Measurements from ENCODE around the gene GRIK3. TPM values are rescaled to one million over a fixed set of nuclear protein-coding genes. Genes with fewer than 3 reads are reported as not detected.

The GRIK3 gene
- total and polyA plus RNA-seq, 12 donors: 0.09 to 3.1 (median 0.69) TPM

- no peak for TF ChIP-seq POLR2A (IDR thresholded peaks at IDR 0.05)
- no peak for TF ChIP-seq CTCF (IDR thresholded peaks at IDR 0.05)
- H3K9me3 ChIP-seq (replicated peaks in 1 of 3): no peaks in the 10 kb centered on the region
- H3K27ac ChIP-seq: no peak overlapping the region
- no peaks in the 10 kb centered on the region for H3K36me3 ChIP-seq (replicated peaks in 1 of 2)
- WGBS, 4 donors: 61 to 87% (median 80%) methylated on average over 5 to 7 of the region's 7 CpGs
- no peak for DNase-seq
- H3K27me3 ChIP-seq: no peaks in the 10 kb centered on the region
- intact Hi-C loops (cut with DNase I): no loop called here
- no peaks in the 10 kb centered on the region for H3K4me1 ChIP-seq (replicated peaks in 1 of 2)
- no peak overlapping the region for H3K4me3 ChIP-seq
Measured at GRCh38 chr1:37051346-37051745, 17.0 kb upstream of the GRIK3 start.

- H3K9me3 ChIP-seq (replicated peaks in 1 of 3): no peaks in the 10 kb centered on the region
- no peak for DNase-seq
- 82 to 92% (median 86%) methylated on average over 18 to 19 of the region's 19 CpGs for WGBS, 4 donors
- H3K27ac ChIP-seq: no peak overlapping the region
- H3K4me3 ChIP-seq: no peak overlapping the region
- H3K27me3 ChIP-seq: peaks cover 5% of the 10 kb centered on the region
- intact Hi-C loops (cut with DNase I): no loop called here
- TF ChIP-seq POLR2A (IDR thresholded peaks at IDR 0.05) (no peak), CTCF (IDR thresholded peaks at IDR 0.05) (no peak)
- no peaks in the 10 kb centered on the region for H3K36me3 ChIP-seq (replicated peaks in 1 of 2)
- no peaks in the 10 kb centered on the region for H3K4me1 ChIP-seq (replicated peaks in 1 of 2)
Measured at GRCh38 chr1:37047542-37047941, 13.2 kb upstream of the GRIK3 start.

- H3K4me3 ChIP-seq: no peak overlapping the region
- H3K4me1 ChIP-seq (replicated peaks in 1 of 2): no peaks in the 10 kb centered on the region
- no peak for DNase-seq
- H3K27me3 ChIP-seq: peaks cover 35% of the 10 kb centered on the region
- H3K27ac ChIP-seq: no peak overlapping the region
- 62 to 79% (median 75%) methylated on average over 2 of the region's 2 CpGs for WGBS, 4 donors
- no peaks in the 10 kb centered on the region for H3K36me3 ChIP-seq (replicated peaks in 1 of 2)
- TF ChIP-seq POLR2A (IDR thresholded peaks at IDR 0.05) (no peak), CTCF (IDR thresholded peaks at IDR 0.05) (no peak)
- no peaks in the 10 kb centered on the region for H3K9me3 ChIP-seq (replicated peaks in 1 of 3)
- intact Hi-C loops (cut with DNase I): no loop called here
Measured at GRCh38 chr1:37043101-37043500, 8.8 kb upstream of the GRIK3 start.

GRCh38 chr1:37042506-37042905 lies 8.2 kb upstream of the GRIK3 start:
- H3K9me3 ChIP-seq (replicated peaks in 1 of 3): no peaks in the 10 kb centered on the region
- H3K4me3 ChIP-seq: no peak overlapping the region
- H3K36me3 ChIP-seq (replicated peaks in 1 of 2): no peaks in the 10 kb centered on the region
- 42 to 66% (median 56%) methylated on average over 3 to 6 of the region's 6 CpGs for WGBS, 4 donors
- intact Hi-C loops (cut with DNase I): no loop called here
- no peak for TF ChIP-seq CTCF (IDR thresholded peaks at IDR 0.05)
- TF ChIP-seq POLR2A (IDR thresholded peaks at IDR 0.05): no peak
- H3K27ac ChIP-seq: no peak overlapping the region
- DNase-seq: no peak
- peaks cover 40% of the 10 kb centered on the region for H3K27me3 ChIP-seq
- no peaks in the 10 kb centered on the region for H3K4me1 ChIP-seq (replicated peaks in 1 of 2)
